Fibroblast of lung (primary cell): ENCODE results near the gene EEFSEC.

ENCODE experiments used
- EZH2 ChIP-seq: IDR thresholded peaks from 2 replicates; pipeline ENCODE4 v1.5.1; 2012; ENCODE audit warnings: low read length, control low read depth, mild to moderate bottlenecking; ENCODE audit errors: missing control alignments
- TF ChIP-seq, protein P1 (sequence below), 2 donors: IDR thresholded peaks in 1 of 2; conservative IDR thresholded peaks in 1 of 2; 1 replicate in 1 of 2; 2 replicates in 1 of 2; pipeline ENCODE4 v1.5.1; 2011 to 2012; ENCODE audit warnings: low read length in 2 of 2, control low read depth in 1 of 2, inconsistent platforms in 1 of 2, low read depth in 1 of 2, mild to moderate bottlenecking in 1 of 2

DNA sequence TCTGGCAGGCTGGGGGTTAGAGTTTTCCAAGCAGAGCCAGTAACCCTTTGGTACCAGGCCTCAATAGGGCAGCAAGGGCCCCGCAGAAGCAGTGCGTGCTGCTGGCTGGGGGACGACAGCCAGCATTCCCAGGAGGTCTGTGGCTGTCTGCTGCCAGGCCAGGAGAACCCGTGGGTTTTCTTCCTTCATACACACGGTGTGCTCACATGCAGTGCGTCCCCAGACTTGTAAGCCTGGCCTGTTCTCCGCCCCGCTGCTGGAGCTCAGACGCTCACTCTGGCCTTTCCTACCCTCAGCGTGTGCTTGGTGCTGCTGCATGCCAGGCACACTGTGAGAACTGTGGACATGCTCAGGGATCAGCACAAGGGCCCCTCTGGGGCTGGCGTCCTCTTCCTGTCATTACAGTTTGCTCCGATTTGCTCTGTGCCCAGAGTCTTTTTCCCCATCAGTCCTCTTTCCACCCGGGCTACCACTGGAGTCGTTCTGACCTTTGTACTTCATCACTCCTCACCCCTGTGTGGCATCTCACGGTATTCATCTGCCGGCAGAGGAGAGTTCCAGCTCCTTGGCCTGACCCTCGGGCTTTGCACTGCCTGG, 163.9 kb downstream of the EEFSEC start:
- TF ChIP-seq, protein P1, sequence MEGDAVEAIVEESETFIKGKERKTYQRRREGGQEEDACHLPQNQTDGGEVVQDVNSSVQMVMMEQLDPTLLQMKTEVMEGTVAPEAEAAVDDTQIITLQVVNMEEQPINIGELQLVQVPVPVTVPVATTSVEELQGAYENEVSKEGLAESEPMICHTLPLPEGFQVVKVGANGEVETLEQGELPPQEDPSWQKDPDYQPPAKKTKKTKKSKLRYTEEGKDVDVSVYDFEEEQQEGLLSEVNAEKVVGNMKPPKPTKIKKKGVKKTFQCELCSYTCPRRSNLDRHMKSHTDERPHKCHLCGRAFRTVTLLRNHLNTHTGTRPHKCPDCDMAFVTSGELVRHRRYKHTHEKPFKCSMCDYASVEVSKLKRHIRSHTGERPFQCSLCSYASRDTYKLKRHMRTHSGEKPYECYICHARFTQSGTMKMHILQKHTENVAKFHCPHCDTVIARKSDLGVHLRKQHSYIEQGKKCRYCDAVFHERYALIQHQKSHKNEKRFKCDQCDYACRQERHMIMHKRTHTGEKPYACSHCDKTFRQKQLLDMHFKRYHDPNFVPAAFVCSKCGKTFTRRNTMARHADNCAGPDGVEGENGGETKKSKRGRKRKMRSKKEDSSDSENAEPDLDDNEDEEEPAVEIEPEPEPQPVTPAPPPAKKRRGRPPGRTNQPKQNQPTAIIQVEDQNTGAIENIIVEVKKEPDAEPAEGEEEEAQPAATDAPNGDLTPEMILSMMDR (conservative IDR thresholded peaks at IDR 0.05 in 1 of 2, IDR thresholded peaks at IDR 0.05 in 1 of 2; ENCODE audit: low read depth in 1 of 2, low read length in 2 of 2), result no peak
- TF ChIP-seq EZH2, result no peak
